ENCODE measurements around the gene TMEM97.

Gene TMEM97

GRCh38 chr17:28364665-28365363, 45.8 kb downstream of the TMEM97 start, which contains the start of gene SEBOX:
Gene SEBOX (minus strand): TSS chr17:28365199. CDS start chr17:28365151, 48 bp downstream.
- DNase-seq, result no peak

GRCh38 chr17:28365487-28365886, 46.5 kb downstream of the TMEM97 start:
- no peak for DNase-seq

GRCh38 chr17:28366605-28367004, 47.6 kb downstream of the TMEM97 start:
- DNase-seq, result no peak

GRCh38 chr17:28367641-28368305, 48.8 kb downstream of the TMEM97 start:
- no peak for DNase-seq

- no peak for DNase-seq
Measured at GRCh38 chr17:28368306-28368831, 49.4 kb downstream of the TMEM97 start.

GRCh38 chr17:28368915-28369683, 50.1 kb downstream of the TMEM97 start:
- DNase-seq, result no peak

GRCh38 chr17:28369684-28370034, 50.7 kb downstream of the TMEM97 start:
- no peak for DNase-seq

- DNase-seq, result no peak
Measured at GRCh38 chr17:28370035-28370743, 51.2 kb downstream of the TMEM97 start, which contains the start of gene VTN. Gene VTN (minus strand): TSS chr17:28370307. CDS start chr17:28370203, 104 bp downstream.

- DNase-seq, result no peak
Measured at GRCh38 chr17:28370744-28371103, 51.7 kb downstream of the TMEM97 start.

- DNase-seq, result peak; percentile 80
Measured at GRCh38 chr17:28371245-28372202, 52.5 kb downstream of the TMEM97 start, which contains the start of gene SARM1. Gene SARM1 (plus strand): TSS chr17:28371694. CDS start chr17:28372033, 339 bp downstream.

- DNase-seq, result peak; percentile 77
Measured at GRCh38 chr17:28372203-28372944, 53.4 kb downstream of the TMEM97 start.

GRCh38 chr17:28372945-28373274, 53.9 kb downstream of the TMEM97 start:
- DNase-seq, result no peak

Measured in right kidney (tissue), 1 donor.